Central memory CD8-positive, alpha-beta T cell (primary cell): ENCODE measurements around the gene MAP6D1.
"Not testable (repeated sequence)": the region's sequence is repeated elsewhere in the genome, so short reads cannot be mapped to it uniquely, and the experiment has no call there.

ENCODE experiments used
- ATAC-seq: fragments of 150-1000 bp; cut with Tn5 transposase; replicated peaks from 2 replicates; pipeline ENCODE4 v1.10.0; 2022; ENCODE audit warnings: mild to moderate bottlenecking, moderate FRiP score, moderate number of reproducible peaks; ENCODE audit not compliant: poor library complexity, severe bottlenecking; ENCODE audit errors: extremely low read depth
- DNase-seq, 2 donors: peaks; one replicate each; pipeline ENCODE4 v3.0.0; 2021; ENCODE audit warnings: low spot score in 2 of 2
- H3K27ac Mint-ChIP-seq: one replicate; pipeline ENCODE4 v1.8.0; 2022; ENCODE audit warnings: low read depth, mild to moderate bottlenecking, moderate library complexity, mixed read lengths
- H3K27me3 Mint-ChIP-seq: one replicate; pipeline ENCODE4 v1.8.0; 2022; ENCODE audit warnings: mixed read lengths
- H3K36me3 Mint-ChIP-seq: one replicate; pipeline ENCODE4 v1.8.0; 2022; ENCODE audit warnings: mild to moderate bottlenecking, moderate library complexity, mixed read lengths; ENCODE audit not compliant: insufficient read depth
- H3K4me1 Mint-ChIP-seq: one replicate; pipeline ENCODE4 v1.8.0; 2022; ENCODE audit warnings: mixed read lengths
- H3K4me3 Mint-ChIP-seq: one replicate; pipeline ENCODE4 v1.8.0; 2022; ENCODE audit warnings: mild to moderate bottlenecking, moderate library complexity, mixed read lengths
- H3K9me3 Mint-ChIP-seq: one replicate; pipeline ENCODE4 v1.8.0; 2022; ENCODE audit warnings: mixed read lengths

The MAP6D1 gene

GRCh38 chr3:183807209-183807728 lies 18.1 kb downstream of the MAP6D1 start:
- Mint-ChIP-seq H3K27ac (no peak overlapping the region), H3K4me3 (no peak overlapping the region), H3K36me3 (peaks cover 44% of the 10 kb centered on the region), H3K4me1 (no peaks in the 10 kb centered on the region), H3K27me3 (no peaks in the 10 kb centered on the region), H3K9me3 (no peaks in the 10 kb centered on the region)
- ATAC-seq (no peak), DNase-seq (no peak)

- DNase-seq (no peak), ATAC-seq (no peak)
- no peak overlapping the region for H3K27ac Mint-ChIP-seq
- H3K9me3 Mint-ChIP-seq: no peaks in the 10 kb centered on the region
- no peak overlapping the region for H3K4me3 Mint-ChIP-seq
- no peaks in the 10 kb centered on the region for H3K27me3 Mint-ChIP-seq
- H3K4me1 Mint-ChIP-seq: no peaks in the 10 kb centered on the region
- peaks cover 41% of the 10 kb centered on the region for H3K36me3 Mint-ChIP-seq
Measured at GRCh38 chr3:183802989-183803388, 22.4 kb downstream of the MAP6D1 start.

GRCh38 chr3:183801601-183802000 lies 23.8 kb downstream of the MAP6D1 start:
- Mint-ChIP-seq H3K27me3 (no peaks in the 10 kb centered on the region), H3K36me3 (peaks cover 37% of the 10 kb centered on the region), H3K4me1 (no peaks in the 10 kb centered on the region), H3K9me3 (no peaks in the 10 kb centered on the region), H3K27ac (no peak overlapping the region), H3K4me3 (no peak overlapping the region)
- ATAC-seq: no peak
- DNase-seq: no peak

GRCh38 chr3:183800243-183800863 lies 25.0 kb downstream of the MAP6D1 start:
- Mint-ChIP-seq H3K36me3 (peaks cover 35% of the 10 kb centered on the region), H3K27ac (no peak overlapping the region), H3K4me1 (no peaks in the 10 kb centered on the region), H3K27me3 (no peaks in the 10 kb centered on the region), H3K4me3 (no peak overlapping the region), H3K9me3 (no peaks in the 10 kb centered on the region)
- ATAC-seq (no peak), DNase-seq (no peak)

GRCh38 chr3:183799461-183799860 lies 25.9 kb downstream of the MAP6D1 start:
- H3K4me1 Mint-ChIP-seq: no peaks in the 10 kb centered on the region
- no peak overlapping the region for H3K27ac Mint-ChIP-seq
- ATAC-seq (no peak), DNase-seq (no peak)
- peaks cover 30% of the 10 kb centered on the region for H3K36me3 Mint-ChIP-seq
- H3K9me3 Mint-ChIP-seq: no peaks in the 10 kb centered on the region
- H3K4me3 Mint-ChIP-seq: no peak overlapping the region
- no peaks in the 10 kb centered on the region for H3K27me3 Mint-ChIP-seq

- Mint-ChIP-seq H3K27me3 (no peaks in the 10 kb centered on the region), H3K4me3 (no peak overlapping the region), H3K36me3 (peaks cover 30% of the 10 kb centered on the region), H3K4me1 (no peaks in the 10 kb centered on the region), H3K9me3 (no peaks in the 10 kb centered on the region), H3K27ac (no peak overlapping the region)
- ATAC-seq (no peak), DNase-seq (no peak)
Measured at GRCh38 chr3:183797996-183798395, 27.4 kb downstream of the MAP6D1 start.

GRCh38 chr3:183796372-183796771 lies 29.0 kb downstream of the MAP6D1 start:
- no peak overlapping the region for H3K4me3 Mint-ChIP-seq

GRCh38 chr3:183794452-183794851 lies 30.9 kb downstream of the MAP6D1 start:
- DNase-seq: no peak
- peaks cover 37% of the 10 kb centered on the region for H3K36me3 Mint-ChIP-seq
- no peak for ATAC-seq
- no peak overlapping the region for H3K27ac Mint-ChIP-seq
- no peaks in the 10 kb centered on the region for H3K4me1 Mint-ChIP-seq
- H3K9me3 Mint-ChIP-seq: no peaks in the 10 kb centered on the region
- no peak overlapping the region for H3K4me3 Mint-ChIP-seq
- no peaks in the 10 kb centered on the region for H3K27me3 Mint-ChIP-seq

More at GRCh38 chr3:183796372-183796771, 29.0 kb downstream of the MAP6D1 start:
- DNase-seq (no peak), ATAC-seq (no peak)
- Mint-ChIP-seq H3K4me1 (no peaks in the 10 kb centered on the region), H3K27me3 (no peaks in the 10 kb centered on the region), H3K9me3 (no peaks in the 10 kb centered on the region), H3K36me3 (peaks cover 28% of the 10 kb centered on the region), H3K27ac (no peak overlapping the region)

- Mint-ChIP-seq H3K27me3 (no peaks in the 10 kb centered on the region), H3K27ac (no peak overlapping the region), H3K4me3 (no peak overlapping the region), H3K9me3 (no peaks in the 10 kb centered on the region), H3K4me1 (no peaks in the 10 kb centered on the region), H3K36me3 (peaks cover 39% of the 10 kb centered on the region)
- ATAC-seq: no peak
- DNase-seq: no peak
Measured at GRCh38 chr3:183792976-183793375, 32.4 kb downstream of the MAP6D1 start.

GRCh38 chr3:183790700-183791099 lies 34.7 kb downstream of the MAP6D1 start:
- no peaks in the 10 kb centered on the region for H3K9me3 Mint-ChIP-seq
- H3K36me3 Mint-ChIP-seq: peaks cover 53% of the 10 kb centered on the region
- no peak for DNase-seq
- no peak for ATAC-seq
- no peak overlapping the region for H3K4me3 Mint-ChIP-seq
- H3K27ac Mint-ChIP-seq: no peak overlapping the region
- no peaks in the 10 kb centered on the region for H3K4me1 Mint-ChIP-seq
- H3K27me3 Mint-ChIP-seq: no peaks in the 10 kb centered on the region

GRCh38 chr3:183789826-183790225 lies 35.6 kb downstream of the MAP6D1 start:
- Mint-ChIP-seq H3K4me1 (no peaks in the 10 kb centered on the region), H3K9me3 (no peaks in the 10 kb centered on the region), H3K27ac (no peak overlapping the region), H3K36me3 (peaks cover 56% of the 10 kb centered on the region), H3K27me3 (no peaks in the 10 kb centered on the region), H3K4me3 (no peak overlapping the region)
- no peak for DNase-seq
- no peak for ATAC-seq

- not testable (repeated sequence) for DNase-seq, H3K4me1 Mint-ChIP-seq, H3K4me3 Mint-ChIP-seq, H3K27ac Mint-ChIP-seq, H3K27me3 Mint-ChIP-seq, H3K9me3 Mint-ChIP-seq, ATAC-seq
- H3K36me3 Mint-ChIP-seq: peaks cover 55% of the 10 kb centered on the region
Measured at GRCh38 chr3:183784503-183784902, 40.9 kb downstream of the MAP6D1 start.

- DNase-seq (no peak), ATAC-seq (no peak)
- H3K36me3 Mint-ChIP-seq: peaks cover 60% of the 10 kb centered on the region
- no peak overlapping the region for H3K4me3 Mint-ChIP-seq
- H3K27me3 Mint-ChIP-seq: no peaks in the 10 kb centered on the region
- no peak overlapping the region for H3K27ac Mint-ChIP-seq
- no peaks in the 10 kb centered on the region for H3K4me1 Mint-ChIP-seq
- no peaks in the 10 kb centered on the region for H3K9me3 Mint-ChIP-seq
Measured at GRCh38 chr3:183782576-183783276, 42.7 kb downstream of the MAP6D1 start.
